ENCODE data around the gene SDHAF1.
"Not testable (repeated sequence)": the region's sequence is repeated elsewhere in the genome, so short reads cannot be mapped to it uniquely, and the experiment has no call there.

SDHAF1 gene

DNA sequence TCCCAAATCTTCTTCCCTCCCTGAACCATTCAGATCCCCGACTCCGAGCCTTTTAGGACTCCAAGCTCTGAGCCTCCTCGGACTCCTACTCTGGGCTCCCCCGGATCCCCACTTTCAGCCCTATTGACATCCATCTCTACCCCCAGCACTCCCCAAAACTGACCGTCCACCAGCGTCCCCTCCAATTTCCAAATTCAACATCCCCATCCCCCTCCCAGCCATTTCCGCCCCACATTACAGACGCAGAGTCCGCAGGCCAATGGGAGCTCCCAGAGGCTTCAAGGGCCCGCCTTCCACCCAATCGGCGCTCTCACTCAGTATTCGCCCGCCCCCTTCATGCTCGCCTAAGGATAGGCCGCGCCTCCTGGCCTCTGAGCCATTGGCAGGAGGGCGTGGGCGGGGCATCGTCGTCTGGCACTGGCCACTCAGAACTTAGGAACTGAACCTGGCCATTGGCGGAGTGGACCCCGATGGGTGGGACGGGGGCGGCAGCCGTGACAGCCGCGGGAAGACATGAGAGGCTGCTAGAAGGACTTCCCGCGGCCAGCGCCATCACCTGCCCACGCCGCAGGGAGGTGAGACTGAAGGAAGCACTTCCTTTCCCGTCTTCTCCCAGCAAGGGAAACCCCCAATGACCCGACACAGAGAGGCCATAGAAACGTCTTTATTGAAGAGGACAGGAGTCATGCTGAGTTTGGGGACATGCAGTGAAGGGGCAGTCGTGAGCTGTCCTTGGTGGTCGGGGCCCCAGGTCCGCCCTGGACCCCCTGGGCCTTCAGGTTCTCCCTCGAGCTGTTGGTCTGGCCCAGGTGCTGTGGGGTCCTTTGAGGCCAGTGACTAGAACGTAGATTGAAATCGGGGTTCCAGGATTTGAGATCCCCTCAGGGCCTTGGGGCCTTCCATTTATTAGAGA is 19.3 kb downstream of the SDHAF1 start, which contains the start of gene ALKBH6:
Gene ALKBH6 (minus strand): TSS at position 202 of the 913 bp plus-strand sequence. CDS start 816 bp downstream, outside the sequence.
- DNase-seq (ENCODE audit: low read depth): peak; percentile 98

DNA sequence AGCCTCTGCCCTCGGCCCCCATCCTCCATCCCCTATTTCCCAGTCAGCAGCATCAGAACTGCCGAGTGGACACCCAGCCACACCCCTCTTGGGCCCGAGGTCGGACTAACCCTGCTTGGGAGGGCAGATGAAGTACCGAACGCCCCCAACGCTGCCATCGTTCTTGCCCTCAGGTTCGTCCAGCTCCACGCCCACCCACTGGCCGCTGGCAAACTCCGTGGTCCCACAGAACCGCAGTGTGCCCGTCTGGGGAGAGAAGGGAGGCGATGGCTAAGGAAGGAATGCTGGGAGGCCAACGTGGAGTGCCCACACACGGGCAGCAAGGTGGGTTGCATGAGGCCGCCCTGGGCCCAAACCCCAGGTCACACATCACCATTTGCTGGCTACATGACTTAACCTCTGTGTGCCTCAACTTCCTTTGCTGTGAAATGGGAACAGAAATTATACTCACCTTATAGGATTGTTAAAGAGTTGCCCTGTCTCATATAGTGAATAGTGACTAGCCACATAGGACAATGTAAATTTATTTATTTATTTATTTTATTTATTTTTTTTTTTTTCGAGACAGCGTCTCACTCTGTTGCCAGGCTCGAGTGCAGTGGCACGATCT is 24.2 kb downstream of the SDHAF1 start:
- DNase-seq (ENCODE audit: low read depth): no peak

DNA sequence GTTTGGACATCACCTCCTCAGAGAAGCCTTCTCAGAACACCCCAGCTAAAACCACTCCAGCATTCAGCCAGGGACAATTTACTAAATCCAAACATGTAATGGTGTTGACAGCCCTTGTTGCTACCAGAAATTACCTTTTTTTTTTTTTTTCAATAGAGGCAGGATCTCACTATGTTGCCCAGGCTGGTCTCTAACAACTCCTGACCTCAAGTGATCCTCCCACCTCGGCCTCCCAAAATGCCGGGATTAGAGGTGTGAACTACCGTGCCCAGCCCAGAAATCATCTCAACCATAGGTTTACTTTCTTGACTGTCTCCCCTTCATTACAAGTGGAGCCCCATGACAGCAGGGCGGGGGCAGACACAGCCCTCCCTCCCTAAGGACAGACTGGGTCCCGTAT is 28.4 kb downstream of the SDHAF1 start:
- DNase-seq (ENCODE audit: low read depth): no peak

DNA sequence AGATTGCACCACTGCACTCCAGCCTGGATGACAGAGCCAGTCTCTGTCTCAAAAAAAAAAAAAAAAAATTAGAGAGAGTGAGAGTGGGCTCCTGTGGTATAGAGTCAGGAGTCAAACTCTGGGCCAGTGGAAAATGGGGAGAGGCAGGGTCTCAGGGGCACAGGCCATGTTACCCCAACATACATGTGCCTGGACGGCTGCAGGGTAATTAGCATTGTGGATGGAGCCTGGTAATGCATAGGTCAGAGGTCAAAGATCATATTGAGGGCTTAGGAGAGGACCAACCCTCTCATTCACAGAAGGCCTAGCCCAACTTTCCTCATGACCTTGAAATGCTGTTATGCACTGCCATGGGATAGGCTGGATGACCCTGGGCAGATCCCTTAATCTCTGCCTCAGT is 30.6 kb downstream of the SDHAF1 start:
- DNase-seq (ENCODE audit: low read depth): no peak

DNA sequence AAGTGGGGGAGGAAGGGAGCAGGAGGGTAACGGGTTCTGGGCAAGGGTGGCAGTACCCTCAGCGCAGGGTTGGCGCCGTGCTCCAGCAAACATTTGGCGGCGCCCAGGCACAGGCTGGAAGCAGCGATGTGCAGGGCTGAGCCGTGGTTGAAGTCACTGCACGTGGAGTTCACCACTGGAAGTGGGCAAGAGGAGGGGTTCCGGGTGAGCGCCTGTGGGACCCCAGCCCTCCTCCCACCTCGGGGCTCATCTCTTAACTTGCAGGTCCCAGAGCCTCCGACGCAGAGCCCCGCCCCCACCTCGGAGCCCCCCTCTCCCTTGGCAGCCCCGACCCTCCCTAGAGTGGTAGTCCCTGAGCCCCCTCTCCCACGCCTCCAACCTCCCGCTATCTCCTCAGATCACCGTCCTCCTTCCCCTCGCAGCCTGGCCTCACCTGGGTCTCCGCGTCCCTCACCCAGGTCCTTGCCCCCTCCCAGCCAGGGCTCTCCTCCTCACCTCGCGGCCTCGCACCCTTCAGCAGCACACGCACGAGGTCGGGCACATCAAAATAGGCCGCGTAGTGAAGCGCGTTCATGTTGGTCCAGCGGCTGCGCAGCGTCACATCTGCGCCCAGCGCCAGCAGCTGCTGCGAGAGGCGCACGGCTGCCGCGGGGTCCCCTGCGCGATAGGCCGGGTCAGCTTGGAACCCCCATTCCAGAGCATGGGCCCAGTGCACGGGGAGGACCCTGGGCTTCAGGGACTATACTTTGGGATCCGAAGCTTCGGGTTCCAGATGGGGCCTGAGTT is 31.3 kb downstream of the SDHAF1 start:
- DNase-seq (ENCODE audit: low read depth): no peak

DNA sequence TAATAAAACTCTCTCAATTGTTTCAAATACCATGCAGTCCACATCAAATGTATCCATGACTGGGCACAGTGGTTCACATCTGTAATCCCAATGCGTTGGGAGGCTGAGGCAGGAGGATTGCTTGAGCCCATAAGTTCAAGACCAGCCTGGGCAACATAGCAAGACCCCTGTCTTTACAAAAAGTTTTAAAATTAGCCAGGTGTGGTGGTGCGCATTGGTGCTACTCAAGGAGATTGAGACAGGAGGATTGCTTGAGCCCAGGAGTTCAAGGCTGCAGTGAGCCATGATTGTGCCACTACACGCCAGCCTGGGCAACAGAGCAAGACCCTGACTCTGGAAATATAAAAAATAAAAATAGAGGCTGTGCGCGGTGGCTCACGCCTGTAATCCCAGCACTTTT is 32.7 kb downstream of the SDHAF1 start:
- DNase-seq (ENCODE audit: low read depth): no peak

DNA sequence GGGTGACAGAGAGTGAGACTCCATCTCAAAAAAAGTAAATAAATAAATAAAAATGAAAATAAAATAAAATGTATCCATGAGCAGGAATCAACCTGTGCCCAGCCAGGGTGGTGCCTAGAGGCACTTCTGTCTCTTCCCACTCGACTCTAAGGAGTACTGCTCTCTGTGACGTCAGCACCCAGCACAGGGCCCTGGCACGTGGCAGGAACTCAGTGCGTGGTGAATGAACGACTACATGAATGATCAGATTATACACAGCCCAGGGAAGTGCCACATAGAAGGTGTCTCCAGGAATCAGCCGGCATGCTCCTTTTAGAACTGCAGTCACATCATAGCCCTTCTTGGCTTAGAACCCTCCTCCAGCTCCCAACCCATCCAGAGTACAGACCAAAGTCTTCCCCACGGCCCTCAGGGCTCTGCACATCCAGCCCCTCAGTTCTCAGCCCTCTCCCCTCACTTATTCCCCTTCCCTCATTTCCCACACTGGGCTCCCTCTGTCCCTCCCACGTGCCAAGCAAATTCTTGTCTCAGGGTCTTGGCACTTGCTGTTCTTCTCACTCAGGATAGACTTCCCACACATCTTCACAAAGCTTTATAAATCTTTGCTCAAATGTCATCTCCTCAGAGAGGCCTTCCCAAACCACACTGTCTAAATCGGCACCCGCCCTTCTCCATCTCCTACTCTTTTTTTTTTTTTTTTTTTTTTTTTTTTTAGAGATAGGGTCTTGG is 33.5 kb downstream of the SDHAF1 start:
- no peak for DNase-seq (ENCODE audit: low read depth)

DNA sequence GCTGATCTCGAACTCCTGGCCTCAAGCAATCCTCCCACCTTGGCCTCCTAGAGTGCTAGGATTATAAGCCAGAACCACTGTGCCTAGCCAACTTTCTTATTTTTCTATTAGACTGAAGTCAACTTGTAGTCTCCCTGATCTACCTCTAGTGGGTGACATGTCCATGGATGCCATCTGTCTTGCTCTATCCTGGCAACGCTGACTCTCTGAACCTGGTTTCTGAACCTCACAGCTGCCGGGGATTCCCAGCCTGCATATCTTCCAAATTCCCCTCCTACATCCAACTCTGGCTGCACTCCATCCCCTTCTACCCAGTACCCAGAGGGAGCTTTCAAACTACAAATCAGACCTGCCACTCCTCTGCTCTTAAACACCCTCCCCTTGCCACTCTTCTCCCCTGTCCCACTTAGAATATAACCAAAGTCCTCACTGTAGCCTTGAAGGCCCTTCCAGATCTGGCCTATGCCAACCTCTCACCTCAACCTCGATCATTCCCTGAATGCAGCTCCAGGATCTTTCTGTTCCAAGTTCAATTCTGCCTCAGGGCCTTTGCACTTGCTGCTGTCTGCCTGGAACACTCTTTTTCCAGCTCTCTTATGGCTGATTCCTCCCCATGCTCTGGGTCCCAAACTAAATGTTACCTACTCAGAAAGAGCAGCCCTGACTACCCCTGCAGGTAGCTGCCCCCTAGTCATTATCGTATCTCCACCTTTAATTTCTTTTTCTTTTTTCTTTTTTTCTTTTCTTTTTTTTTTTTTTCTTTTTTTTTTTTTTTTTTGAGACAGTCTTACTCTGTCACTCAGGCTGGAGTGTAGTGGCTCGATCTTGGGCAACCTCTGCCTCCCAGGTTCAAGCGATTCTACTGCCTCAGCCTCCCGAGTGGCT is 35.5 kb downstream of the SDHAF1 start:
- DNase-seq (ENCODE audit: low read depth): no peak

DNA sequence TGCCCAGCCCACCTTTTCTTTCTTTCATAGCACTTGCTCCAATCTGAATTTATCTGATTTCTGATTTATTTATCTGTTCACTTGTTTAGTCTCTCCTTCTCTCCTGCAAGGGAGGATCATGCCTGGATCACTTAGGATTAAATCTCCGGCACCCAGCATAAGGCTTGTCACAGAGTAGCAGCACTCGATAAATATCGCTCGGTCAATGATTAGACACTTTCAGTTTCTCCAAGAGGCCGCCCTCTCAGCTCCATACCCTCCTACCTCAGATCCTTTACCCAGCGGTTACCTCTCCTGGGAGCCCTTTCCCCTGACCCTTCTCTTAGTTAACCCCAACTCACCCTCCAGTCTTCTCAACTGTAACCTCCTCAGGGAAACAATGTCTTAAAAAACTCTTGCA is 36.3 kb downstream of the SDHAF1 start:
- no peak for DNase-seq (ENCODE audit: low read depth)

DNA sequence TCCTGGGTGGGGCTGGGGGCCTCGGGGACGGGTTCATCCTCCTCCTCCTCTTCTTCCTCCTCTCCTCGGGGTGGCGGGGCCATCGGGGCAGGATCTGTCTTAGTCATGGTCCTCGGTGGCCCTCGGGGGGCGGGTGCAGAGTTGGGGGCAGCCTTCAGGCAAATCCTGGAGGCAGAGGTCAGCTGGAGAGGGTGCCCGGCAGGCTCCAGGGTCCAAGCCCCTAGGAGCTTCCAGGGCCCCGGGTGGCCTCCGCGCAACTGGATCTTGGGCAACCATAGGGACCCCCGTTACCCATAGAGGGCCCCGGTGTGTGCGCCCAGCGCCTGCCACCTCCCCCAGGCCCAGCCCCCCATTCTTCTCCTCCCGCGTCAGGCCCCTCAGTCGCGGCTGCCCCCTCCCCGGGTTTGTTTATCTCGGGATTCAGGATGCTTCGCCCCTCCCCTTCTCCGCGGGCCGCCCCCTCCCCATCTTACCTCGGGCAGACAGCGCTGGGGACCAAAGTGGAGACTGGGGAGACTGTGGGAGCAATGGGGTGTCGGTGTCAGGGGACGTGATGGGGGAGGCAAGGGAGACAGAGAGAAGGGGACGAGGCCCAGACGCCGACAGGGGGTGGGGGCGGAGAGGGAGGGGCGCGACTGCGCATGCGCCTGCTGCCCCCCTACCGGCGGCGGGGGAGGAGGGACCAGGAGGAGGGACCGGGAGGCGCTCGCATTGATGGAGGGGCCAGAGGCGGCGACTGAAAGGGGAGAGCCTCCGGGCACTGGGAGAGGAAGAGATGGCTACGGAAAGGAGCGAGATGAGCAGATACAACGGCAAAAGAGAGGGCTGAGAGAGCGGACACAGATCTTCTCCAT is 37.5 kb downstream of the SDHAF1 start, which contains the start of gene CLIP3:
Gene CLIP3 (minus strand): TSS at position 623 of the 854 bp plus-strand sequence. CDS start 516 bp downstream, at position 107.
- peak; percentile 23 for DNase-seq (ENCODE audit: low read depth)

DNA sequence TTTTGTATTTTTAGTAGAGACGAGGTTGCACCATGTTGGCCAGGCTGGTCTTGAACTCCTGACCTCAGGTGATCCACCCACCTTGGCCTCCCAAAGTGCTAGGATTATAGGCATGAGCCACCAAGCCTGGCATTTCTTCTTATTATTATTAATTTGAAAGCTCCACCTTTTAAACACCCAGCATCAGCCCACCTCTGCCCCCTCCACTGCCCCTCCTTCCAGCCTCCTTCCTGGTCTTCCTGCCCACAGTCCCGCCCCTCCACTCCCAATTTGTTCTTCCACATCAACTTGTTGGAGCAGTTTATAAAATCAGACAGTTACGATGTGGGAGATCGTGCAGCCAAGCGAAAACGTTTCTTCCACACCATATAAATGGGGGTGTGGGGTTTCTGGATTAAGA is 45.5 kb downstream of the SDHAF1 start:
- no peak for DNase-seq (ENCODE audit: low read depth)

DNA sequence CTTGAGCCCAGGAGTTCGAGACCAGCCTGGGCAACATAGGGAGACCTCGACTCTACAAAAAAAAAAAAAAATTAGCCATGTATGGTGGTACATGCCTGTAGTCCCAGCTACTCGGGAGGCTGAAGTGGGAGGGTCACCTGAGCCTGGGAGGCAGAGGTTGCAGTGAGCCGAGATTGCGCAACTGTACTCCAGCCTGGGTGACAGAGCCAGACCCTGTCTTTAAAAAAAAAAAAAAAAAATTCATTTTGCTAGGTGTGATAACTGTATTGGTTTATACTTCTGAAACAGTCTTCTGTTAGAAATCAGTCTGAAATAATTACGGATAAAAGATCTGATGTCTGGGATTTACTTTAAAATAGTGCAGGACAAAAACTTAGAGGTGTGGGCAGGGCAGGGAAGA is 46.1 kb downstream of the SDHAF1 start:
- DNase-seq (ENCODE audit: low read depth): not testable (repeated sequence)

DNA sequence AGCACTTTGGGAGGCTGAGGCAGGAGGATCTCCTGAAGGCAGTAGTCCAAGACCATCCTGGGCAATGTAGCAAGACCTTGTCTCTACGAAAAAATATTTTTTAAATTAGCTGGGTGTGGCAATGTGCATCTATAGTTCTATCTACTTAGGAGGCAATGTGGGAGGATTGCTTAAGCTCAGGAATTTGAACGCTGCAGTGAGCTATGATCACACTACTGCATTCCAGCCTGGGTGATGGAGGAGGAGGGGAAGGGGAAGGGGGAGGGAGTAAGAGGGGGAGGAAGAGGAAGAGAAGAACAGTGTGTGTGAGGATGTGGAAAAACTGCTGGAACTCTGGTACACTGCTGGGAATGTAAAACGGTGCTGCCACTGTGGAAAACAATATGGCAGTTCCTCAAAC is 46.8 kb downstream of the SDHAF1 start:
- no peak for DNase-seq (ENCODE audit: low read depth)

DNA sequence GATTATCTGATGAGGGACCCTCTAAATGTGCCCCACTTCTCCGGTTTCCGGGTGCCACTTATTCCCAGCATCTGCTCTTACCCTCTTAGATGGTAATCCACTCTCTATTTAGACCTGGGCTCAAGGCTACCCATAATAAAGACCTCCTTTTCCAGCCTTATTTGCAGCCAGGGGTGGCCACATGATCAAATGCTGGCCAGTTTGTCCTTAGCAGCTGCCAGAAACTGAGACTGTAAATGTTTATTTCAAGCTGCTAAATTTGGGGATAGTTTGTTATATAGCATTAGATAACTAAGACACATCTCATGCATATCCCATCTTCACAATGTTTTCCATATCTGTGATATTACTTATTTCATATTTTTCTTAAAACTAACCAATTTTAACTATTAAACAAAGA is 49.0 kb downstream of the SDHAF1 start:
- DNase-seq (ENCODE audit: low read depth): no peak

Measured in activated T-helper 1 cell treated with Interleukin-2 at 50 U/mL for 16 hours (primary cell).